GM12878 (cell line): ENCODE data around the gene ERC1. TPM values are rescaled to one million over a fixed set of nuclear protein-coding genes. Genes with fewer than 3 reads are reported as not detected.

Experiments
- ATAC-seq: fragments of 200-7000 bp; cut with Tn5 transposase; 3 replicates; pipeline ENCODE4 v1.9.1; 2020; ENCODE audit warnings: mild to moderate bottlenecking, moderate library complexity
- BruUV-seq: library from RNA; stranded (reverse); fragments of 400-500 nt; replicated peaks from 2 replicates; lab custom pipeline; 2021; lab: Mats Ljungman, UMichigan
- CTCF ChIA-PET: fragments of 300-600 bp; sonication (Branson Sonifier 250); formaldehyde crosslinking; extraction: SDS; loops from one replicate; lab custom pipeline; 2021; ENCODE audit warnings: inconsistent platforms; lab: Yijun Ruan, JAX
- POLR2A ChIA-PET: fragments of 350-600 bp; formaldehyde crosslinking; extraction: SDS; loops from one replicate; lab custom pipeline; 2021; ENCODE audit warnings: inconsistent platforms; lab: Charles Lee
- RAD21 ChIA-PET: fragments of 300-600 bp; sonication (Branson Sonifier 250); formaldehyde crosslinking; loops from one replicate; lab custom pipeline; 2023; ENCODE audit warnings: antibody characterized with exemption; ENCODE audit not compliant: unreplicated experiment; lab: Charles Lee
- SMC1A ChIA-PET: fragments of 300-600 bp; sonication (Branson Sonifier 250); formaldehyde crosslinking; loops from one replicate; lab custom pipeline; 2023; ENCODE audit not compliant: unreplicated experiment, uncharacterized antibody; lab: Charles Lee
- DNase-seq: peaks from one replicate; pipeline ENCODE4 v3.0.0-alpha.2; 2011; ENCODE audit warnings: low read depth, low spot score
- FAIRE-seq: peaks from 3 replicates; lab custom pipeline; 2011; peaks lifted over from hg19 to GRCh38; lab: Jason Lieb, UNC
- H2AFZ ChIP-seq: 2 replicates; pipeline ENCODE4 v1.6.0; 2011; ENCODE audit warnings: low read depth, low read length, control low read depth; ENCODE audit not compliant: control insufficient read depth
- H3K27ac ChIP-seq: 2 replicates; pipeline ENCODE4 v1.5.1; 2011; ENCODE audit warnings: control low read depth; ENCODE audit not compliant: control insufficient read depth, insufficient read depth
- H3K27me3 ChIP-seq, 2 experiments: replicated peaks in 1 of 2; 2 replicates each; pipeline versions ENCODE4 v1.6.0 to v1.6.1; 2011; ENCODE audit warnings: low read length in 1 of 2; ENCODE audit not compliant: control insufficient read depth in 2 of 2, insufficient read depth in 2 of 2
- H3K36me3 ChIP-seq, 2 experiments: 2 replicates each; pipeline ENCODE4 v1.5.1; 2011; ENCODE audit warnings: low read length in 1 of 2; ENCODE audit not compliant: control insufficient read depth in 2 of 2, insufficient read depth in 2 of 2
- H3K4me1 ChIP-seq: 2 replicates; pipeline ENCODE4 v1.6.1; 2011; ENCODE audit warnings: mild to moderate bottlenecking, low read length, moderate library complexity, mixed read lengths; ENCODE audit not compliant: control insufficient read depth, insufficient read depth
- H3K4me2 ChIP-seq: 2 replicates; pipeline ENCODE4 v1.6.0; 2011; ENCODE audit warnings: control low read depth; ENCODE audit not compliant: control insufficient read depth, insufficient read depth
- H3K4me3 ChIP-seq: fragments of 200-600 bp; sonication (generic); 2 replicates; pipeline ENCODE4 v1.5.1; 2016
- H3K79me2 ChIP-seq: 2 replicates; pipeline ENCODE4 v1.6.0; 2011; ENCODE audit warnings: low read length; ENCODE audit not compliant: control insufficient read depth, insufficient read depth
- H3K9ac ChIP-seq: 2 replicates; pipeline ENCODE4 v1.8.0; 2011; ENCODE audit warnings: low read length, control low read depth, mixed read lengths; ENCODE audit not compliant: control insufficient read depth, insufficient read depth
- H3K9me3 ChIP-seq: replicated peaks from 3 replicates; pipeline ENCODE4 v1.5.1; 2011; ENCODE audit warnings: mild to moderate bottlenecking, low read length; ENCODE audit not compliant: control insufficient read depth, insufficient read depth
- H4K20me1 ChIP-seq: 2 replicates; pipeline ENCODE4 v1.6.0; 2011; ENCODE audit not compliant: control insufficient read depth, insufficient read depth
- SREBF1 ChIP-seq: IDR thresholded peaks from 2 replicates; pipeline ENCODE4 v1.6.1; 2012; ENCODE audit warnings: mild to moderate bottlenecking, low read length
- TAF1 ChIP-seq: IDR thresholded peaks from 2 replicates; pipeline ENCODE4 v1.6.1; 2011; ENCODE audit warnings: mild to moderate bottlenecking, low read depth, low read length, borderline replicate concordance
- WGBS: methylation state at CpG from one replicate; pipeline ENCODE4 v1.1.6; 2016; ENCODE audit warnings: low lambda C conversion rate; ENCODE audit not compliant: insufficient replicate concordance, insufficient coverage; ENCODE audit errors: missing lambda C conversion rate; 5-methylcytosine and 5-hydroxymethylcytosine counted together
- in situ Hi-C: fragments of 300-500 bp; cut with MboI; formaldehyde crosslinking; loops from 9 replicates; pipeline ENCODE4 v1.14.3; 2018; ENCODE audit warnings: mixed read lengths
- intact Hi-C: fragments of 100-400 bp; cut with micrococcal nuclease; formaldehyde crosslinking; loops from one replicate; pipeline ENCODE4 v1.14.2; 2022; ENCODE audit not compliant: unreplicated experiment
- polyA plus RNA-seq, 11 experiments: library from polyadenylated mRNA; depleted of rRNA in 4 of 11; unstranded in 6 of 11; stranded (reverse) in 5 of 11; fragments of >200 nt; fragmentation: Nextera tagmentation in 4 of 11; fragmentation: Illumina TruSeq in 1 of 11; extraction: Ambion mirVana in 4 of 11; extraction: Trizol in 1 of 11; gene quantifications; 1 replicate in 1 of 11; 2 replicates in 10 of 11; pipeline versions ENCODE4 v1.2.1 to v1.2.3, GENCODE V29; 2011 to 2016; ENCODE audit warnings: inconsistent platforms in 2 of 11, missing spikeins in 2 of 11, low read depth in 1 of 11
- total RNA-seq, 4 experiments: library from RNA; depleted of rRNA in 3 of 4; stranded (reverse); fragments of >200 nt in 3 of 4; fragmentation: Illumina TruSeq in 1 of 4; extraction: Trizol in 1 of 4; gene quantifications; 2 replicates each; pipeline versions ENCODE4 v1.2.1 to v1.2.3, GENCODE V29; 2013 to 2021
- TF ChIP-seq, protein P1 (sequence below): IDR thresholded peaks from 2 replicates; pipeline ENCODE4 v1.6.1; 2011; ENCODE audit warnings: low read depth, mild to moderate bottlenecking, low read length, moderate library complexity, borderline replicate concordance; ENCODE audit errors: extremely low read depth

ERC1 gene
- total and polyA plus RNA-seq, 10 of the 15 experiments (the other 5 are each of a cell fraction or from before 2014, with no cell fraction given): 0.75 to 8.0 (median 5.0) TPM

DNA sequence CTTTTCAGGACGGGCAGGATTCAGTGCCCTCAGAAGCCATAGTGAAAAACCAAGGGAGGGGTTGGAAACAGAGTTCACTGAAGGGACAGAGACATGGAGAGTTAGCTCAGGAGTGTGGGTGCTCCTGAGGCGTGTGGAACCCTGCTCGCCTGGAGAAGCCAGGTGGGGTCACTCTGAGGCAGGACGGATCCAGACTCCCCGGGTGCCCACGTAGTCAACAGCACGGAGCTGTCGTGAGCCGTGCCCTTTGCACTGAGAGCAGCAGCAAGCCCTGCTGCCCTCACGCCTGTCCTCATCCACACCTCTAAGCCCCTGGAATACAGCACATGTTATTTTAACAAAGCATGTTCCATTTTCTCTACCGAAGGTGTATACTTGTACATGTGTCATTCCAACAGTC, 488.6 kb downstream of the ERC1 start:
- H3K4me3 ChIP-seq: no peak overlapping the region
- no peaks in the 10 kb centered on the region for H3K79me2 ChIP-seq
- no peak overlapping the region for H2AFZ ChIP-seq
- CTCF ChIA-PET: no interaction called here
- SMC1A ChIA-PET: no interaction called here
- no peak overlapping the region for H3K27ac ChIP-seq
- DNase-seq (no peak), FAIRE-seq (no peak), ATAC-seq (no peak)
- TF ChIP-seq TAF1: no peak
- H4K20me1 ChIP-seq: no peaks in the 10 kb centered on the region
- no peaks in the 10 kb centered on the region for H3K4me1 ChIP-seq
- WGBS: 65% methylated on average over 11 of the region's 11 CpGs
- RAD21 ChIA-PET: no interaction called here
- intact Hi-C loops (no loop called here), in situ Hi-C loops (no loop called here)
- POLR2A ChIA-PET: no interaction called here
- H3K27me3 ChIP-seq: no peaks in the 10 kb centered on the region
- no TSS peak for BruUV-seq
- H3K4me2 ChIP-seq: no peak overlapping the region
- H3K9ac ChIP-seq: no peak overlapping the region
- H3K9me3 ChIP-seq: no peaks in the 10 kb centered on the region
- H3K36me3 ChIP-seq: no peaks in the 10 kb centered on the region

DNA sequence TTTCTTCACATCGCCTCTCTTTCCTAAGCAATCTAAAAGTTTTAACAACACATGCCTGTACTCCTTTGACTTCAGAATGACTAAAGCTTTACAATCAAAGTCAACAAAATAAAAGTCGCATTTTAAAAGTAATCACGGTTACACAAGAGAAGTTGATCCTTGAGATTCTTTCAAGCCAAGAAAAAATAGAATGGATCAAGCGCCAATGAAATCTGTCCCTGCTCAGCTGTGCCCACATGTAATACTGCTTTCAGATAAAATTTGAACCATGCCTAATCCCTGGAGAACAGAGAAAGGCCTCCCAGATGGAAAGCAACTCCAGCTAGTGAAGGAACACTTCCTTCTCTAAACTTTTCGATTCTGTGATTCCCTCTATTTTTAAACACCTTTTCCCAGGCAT, 490.3 kb downstream of the ERC1 start:
- WGBS: 68% methylated on average over 5 of the region's 5 CpGs
- H3K27ac ChIP-seq: no peak overlapping the region
- intact Hi-C loops (no loop called here), in situ Hi-C loops (no loop called here)
- H3K27me3 ChIP-seq: no peaks in the 10 kb centered on the region
- H3K9ac ChIP-seq: no peak overlapping the region
- ATAC-seq (no peak), FAIRE-seq (no peak), DNase-seq (no peak)
- H4K20me1 ChIP-seq: no peaks in the 10 kb centered on the region
- no peaks in the 10 kb centered on the region for H3K36me3 ChIP-seq
- CTCF ChIA-PET: no interaction called here
- no peak overlapping the region for H3K4me3 ChIP-seq
- H3K4me1 ChIP-seq: no peaks in the 10 kb centered on the region
- SMC1A ChIA-PET: interaction anchor here (0.6 kb wide), 1 partner anchor 129 kb away, joined by 3 read pairs; no protein-coding TSS in a partner anchor
- H3K79me2 ChIP-seq: no peaks in the 10 kb centered on the region
- RAD21 ChIA-PET: no interaction called here
- no peak overlapping the region for H2AFZ ChIP-seq
- no peaks in the 10 kb centered on the region for H3K9me3 ChIP-seq
- H3K4me2 ChIP-seq: no peak overlapping the region
- BruUV-seq: no TSS peak
- POLR2A ChIA-PET: no interaction called here
- TF ChIP-seq SREBF1: no peak
- TF ChIP-seq, protein P1, sequence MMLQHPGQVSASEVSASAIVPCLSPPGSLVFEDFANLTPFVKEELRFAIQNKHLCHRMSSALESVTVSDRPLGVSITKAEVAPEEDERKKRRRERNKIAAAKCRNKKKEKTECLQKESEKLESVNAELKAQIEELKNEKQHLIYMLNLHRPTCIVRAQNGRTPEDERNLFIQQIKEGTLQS: no peak
